Memory B cell (primary cell): ENCODE results near the gene DCP1B.

Source experiments
- ATAC-seq: fragments of 150-1000 bp; cut with Tn5 transposase; 2 replicates; pipeline ENCODE4 v1.10.0; 2021; ENCODE audit warnings: low read depth, mild to moderate bottlenecking, moderate library complexity
- DNase-seq, 2 donors: peaks; one replicate each; pipeline ENCODE4 v3.0.0; 2022; ENCODE audit warnings: low spot score in 2 of 2
- H3K27ac Mint-ChIP-seq: one replicate; pipeline ENCODE4 v1.8.0; 2022; ENCODE audit warnings: mild to moderate bottlenecking, moderate library complexity, mixed read lengths
- H3K27me3 Mint-ChIP-seq: one replicate; pipeline ENCODE4 v1.8.0; 2022; ENCODE audit warnings: mixed read lengths
- H3K36me3 Mint-ChIP-seq: one replicate; pipeline ENCODE4 v1.8.0; 2022; ENCODE audit warnings: mild to moderate bottlenecking, mixed read lengths
- H3K4me1 Mint-ChIP-seq: one replicate; pipeline ENCODE4 v1.8.0; 2022; ENCODE audit warnings: mixed read lengths
- H3K4me3 Mint-ChIP-seq: one replicate; pipeline ENCODE4 v1.8.0; 2022; ENCODE audit warnings: mild to moderate bottlenecking, moderate library complexity, mixed read lengths
- H3K9me3 Mint-ChIP-seq: one replicate; pipeline ENCODE4 v1.8.0; 2022; ENCODE audit warnings: mixed read lengths

DCP1B gene

GRCh38 chr12:1919284-1919683, 85.0 kb downstream of the DCP1B start:
- peaks cover 8% of the 10 kb centered on the region for H3K36me3 Mint-ChIP-seq
- no peaks in the 10 kb centered on the region for H3K9me3 Mint-ChIP-seq
- peaks cover 44% of the 10 kb centered on the region for H3K4me1 Mint-ChIP-seq
- peak overlapping the region; percentile 82 for H3K27ac Mint-ChIP-seq
- ATAC-seq (no peak), DNase-seq (no peak)
- H3K27me3 Mint-ChIP-seq: peaks cover 10% of the 10 kb centered on the region
- peak overlapping the region; percentile 99 for H3K4me3 Mint-ChIP-seq

DNA sequence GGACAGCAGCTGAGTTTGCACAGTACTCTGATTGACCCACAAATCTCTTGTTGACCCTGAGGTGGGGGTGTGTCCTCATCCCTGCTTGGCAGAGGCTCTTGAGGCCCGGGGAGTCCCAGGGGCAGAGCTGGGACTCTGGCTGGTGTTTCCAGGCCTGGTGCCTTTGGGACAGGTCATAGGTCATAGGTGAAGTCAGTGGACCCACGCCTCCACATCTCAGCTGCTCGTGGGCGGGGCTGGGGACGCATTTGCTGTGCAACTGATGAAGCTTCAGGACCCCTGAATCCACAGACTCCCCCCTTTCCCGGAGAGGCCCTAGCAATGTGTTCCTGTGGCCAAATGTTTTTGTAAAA, 85.4 kb downstream of the DCP1B start:
- Mint-ChIP-seq H3K27ac (peak overlapping the region; percentile 82), H3K9me3 (no peaks in the 10 kb centered on the region), H3K4me1 (peaks cover 42% of the 10 kb centered on the region), H3K36me3 (peaks cover 8% of the 10 kb centered on the region), H3K27me3 (peaks cover 12% of the 10 kb centered on the region), H3K4me3 (peak overlapping the region; percentile 99)
- no peak for DNase-seq
- no peak for ATAC-seq

- no peak for ATAC-seq
- peak within 1 kb of the TSS; percentile 99 for H3K4me3 Mint-ChIP-seq
- H3K9me3 Mint-ChIP-seq: no peaks in the 10 kb centered on the region
- peak within 1 kb of the TSS; percentile 96 for H3K27ac Mint-ChIP-seq
- peaks cover 12% of the 10 kb centered on the region for H3K27me3 Mint-ChIP-seq
- H3K36me3 Mint-ChIP-seq: peaks cover 8% of the 10 kb centered on the region
- peaks cover 38% of the 10 kb centered on the region for H3K4me1 Mint-ChIP-seq
- peak in 1 of 2 donors; percentile 12 for DNase-seq
Measured at GRCh38 chr12:1918081-1918883, 86.0 kb downstream of the DCP1B start, which contains the start of gene CACNA2D4. CACNA2D4 (minus strand) TSS chr12:1918652; CDS start chr12:1918473, 179 bp downstream.

- DNase-seq: peak; percentile 25 to 30
- peaks cover 8% of the 10 kb centered on the region for H3K36me3 Mint-ChIP-seq
- peak; percentile 87 for ATAC-seq
- peaks cover 34% of the 10 kb centered on the region for H3K4me1 Mint-ChIP-seq
- H3K9me3 Mint-ChIP-seq: no peaks in the 10 kb centered on the region
- H3K4me3 Mint-ChIP-seq: peak overlapping the region; percentile 99
- H3K27me3 Mint-ChIP-seq: peaks cover 12% of the 10 kb centered on the region
- peak overlapping the region; percentile 96 for H3K27ac Mint-ChIP-seq
Measured at GRCh38 chr12:1917172-1918070, 86.8 kb downstream of the DCP1B start.

DNA sequence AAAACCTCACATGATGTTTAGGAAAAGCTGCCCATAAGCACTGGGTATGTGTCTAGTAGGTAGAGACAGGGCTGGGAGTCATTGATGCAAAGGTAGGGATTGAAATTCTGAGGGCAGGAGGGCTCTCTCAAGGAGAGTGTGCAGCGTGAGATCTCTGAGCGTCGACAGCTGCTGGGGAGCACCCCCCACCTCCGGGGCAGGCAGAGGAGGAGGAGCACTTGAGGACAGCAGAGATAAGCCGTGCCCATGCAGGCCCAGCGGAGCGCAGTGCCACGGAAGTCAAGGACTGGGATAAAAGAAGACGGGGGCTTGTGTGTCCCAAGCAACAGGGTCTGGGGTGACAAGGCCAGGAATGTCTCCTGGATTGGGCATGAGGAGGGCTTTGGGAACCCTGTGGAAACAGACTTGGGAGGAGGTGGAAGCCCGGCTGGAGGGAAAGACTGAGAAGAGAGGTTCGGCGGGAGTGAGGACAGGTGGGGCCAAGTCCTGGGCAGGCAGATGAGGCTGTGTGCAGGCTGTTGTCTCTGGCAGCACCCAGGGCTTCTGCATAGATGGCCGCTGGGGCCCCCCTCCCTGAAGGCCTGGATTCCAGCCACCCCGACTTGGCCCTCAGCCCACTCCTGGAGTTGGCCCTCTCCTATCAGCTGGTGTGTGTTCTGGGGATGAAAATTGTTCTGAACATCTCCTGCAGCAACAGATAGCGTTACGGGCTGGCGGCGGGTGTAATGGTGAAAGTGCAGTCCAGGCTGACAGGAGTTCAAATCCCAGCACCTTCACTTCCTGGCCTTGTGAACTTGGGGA, 87.7 kb downstream of the DCP1B start:
- H3K4me3 Mint-ChIP-seq: peak overlapping the region; percentile 43
- peaks cover 8% of the 10 kb centered on the region for H3K36me3 Mint-ChIP-seq
- peak overlapping the region; percentile 21 for H3K27ac Mint-ChIP-seq

GRCh38 chr12:1915082-1915968, 88.9 kb downstream of the DCP1B start:
- Mint-ChIP-seq H3K36me3 (peaks cover 8% of the 10 kb centered on the region), H3K27ac (peak overlapping the region; percentile 21), H3K4me3 (peak overlapping the region; percentile 43), H3K27me3 (peaks cover 14% of the 10 kb centered on the region), H3K9me3 (peaks cover 2% of the 10 kb centered on the region), H3K4me1 (peaks cover 25% of the 10 kb centered on the region)
- DNase-seq: no peak
- no peak for ATAC-seq

More for the DNA sequence above, 87.7 kb downstream of the DCP1B start:
- Mint-ChIP-seq H3K4me1 (peaks cover 34% of the 10 kb centered on the region), H3K27me3 (peaks cover 12% of the 10 kb centered on the region), H3K9me3 (no peaks in the 10 kb centered on the region)
- DNase-seq: peak in 1 of 2 donors; percentile 8
- no peak for ATAC-seq

DNA sequence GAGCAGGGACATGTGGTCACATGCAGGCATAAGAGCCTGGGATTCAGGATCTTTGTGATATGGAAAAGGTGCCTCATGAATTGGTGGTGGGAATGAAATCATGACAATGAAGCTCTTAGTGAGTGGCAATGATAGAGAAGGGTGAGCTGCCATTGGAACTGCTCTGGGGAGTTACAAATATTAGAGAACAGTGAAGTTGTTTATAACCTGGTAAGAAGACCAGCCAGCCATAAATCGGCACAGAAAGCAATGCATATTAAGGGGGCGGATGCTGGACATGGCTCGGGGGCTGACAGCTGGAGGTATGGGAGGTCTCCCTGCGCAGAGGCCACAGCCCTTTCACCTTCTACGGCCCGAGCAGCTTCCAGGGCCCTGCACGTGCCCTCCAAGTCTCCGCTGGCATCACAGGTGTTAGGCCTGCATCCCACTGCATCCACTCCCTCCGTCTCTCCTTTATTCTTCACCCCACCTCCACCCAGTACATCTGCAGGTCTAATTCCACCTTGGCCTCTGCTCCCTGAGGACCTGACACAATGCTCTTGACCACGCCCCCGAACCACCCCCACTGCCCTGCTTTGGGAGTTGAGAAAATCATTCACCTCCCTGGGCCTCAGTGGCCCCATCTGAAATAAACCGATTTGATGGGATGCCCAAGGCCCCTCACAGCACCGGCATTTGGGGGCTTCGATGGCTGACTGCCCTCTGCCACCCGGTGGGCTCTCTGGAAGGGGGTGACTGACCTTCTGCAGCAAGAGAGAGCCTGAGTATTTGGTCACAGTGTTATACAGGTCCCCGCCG, 89.9 kb downstream of the DCP1B start:
- Mint-ChIP-seq H3K27me3 (peaks cover 18% of the 10 kb centered on the region), H3K4me1 (peaks cover 23% of the 10 kb centered on the region), H3K9me3 (peaks cover 3% of the 10 kb centered on the region), H3K27ac (no peak overlapping the region), H3K4me3 (no peak overlapping the region), H3K36me3 (peaks cover 12% of the 10 kb centered on the region)
- no peak for DNase-seq
- no peak for ATAC-seq

DNA sequence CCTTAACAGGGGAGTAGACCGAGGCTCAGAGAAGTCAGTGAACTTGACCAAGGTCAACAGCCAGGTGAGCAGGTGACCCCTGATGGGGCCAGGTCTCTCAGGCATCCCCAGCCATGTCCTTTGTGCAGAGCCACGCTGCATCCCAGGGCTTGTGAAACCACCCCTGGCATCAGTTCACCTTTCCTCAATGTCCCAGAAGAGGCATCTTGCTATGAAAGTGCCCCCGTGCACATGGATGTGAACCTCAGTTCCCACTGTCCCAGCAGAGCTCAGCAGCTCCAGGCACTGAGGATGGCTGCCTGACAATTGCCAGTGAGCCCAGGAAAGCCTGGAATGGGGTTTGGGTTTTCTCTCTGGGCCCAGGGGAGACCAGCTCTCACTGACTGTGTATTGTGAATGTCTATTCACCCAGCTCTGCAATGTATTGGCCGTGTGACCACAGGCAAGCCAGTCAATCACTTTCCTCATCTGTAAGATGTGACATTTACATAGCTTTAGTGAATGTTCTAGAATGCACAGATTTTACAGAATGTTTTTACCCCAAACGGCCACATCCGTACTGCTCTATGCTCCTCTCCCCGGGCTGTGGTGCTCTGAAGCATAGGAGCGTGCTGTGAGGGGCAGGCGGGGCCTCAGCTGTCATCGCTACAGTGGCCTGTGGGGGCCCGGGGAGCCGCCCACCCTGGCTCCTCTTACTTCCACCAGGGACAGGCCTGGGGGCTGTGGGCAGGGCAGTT, 90.7 kb downstream of the DCP1B start:
- DNase-seq (no peak), ATAC-seq (no peak)
- Mint-ChIP-seq H3K4me3 (no peak overlapping the region), H3K27ac (no peak overlapping the region), H3K9me3 (peaks cover 3% of the 10 kb centered on the region), H3K4me1 (peaks cover 23% of the 10 kb centered on the region), H3K36me3 (peaks cover 12% of the 10 kb centered on the region), H3K27me3 (peaks cover 21% of the 10 kb centered on the region)

- H3K4me1 Mint-ChIP-seq: peaks cover 20% of the 10 kb centered on the region
- DNase-seq (no peak), ATAC-seq (no peak)
- H3K9me3 Mint-ChIP-seq: peaks cover 4% of the 10 kb centered on the region
- H3K27ac Mint-ChIP-seq: no peak overlapping the region
- H3K4me3 Mint-ChIP-seq: no peak overlapping the region
- H3K27me3 Mint-ChIP-seq: peaks cover 22% of the 10 kb centered on the region
- peaks cover 11% of the 10 kb centered on the region for H3K36me3 Mint-ChIP-seq
Measured at GRCh38 chr12:1912580-1913376, 91.5 kb downstream of the DCP1B start.

- Mint-ChIP-seq H3K9me3 (peaks cover 5% of the 10 kb centered on the region), H3K4me3 (no peak overlapping the region), H3K27me3 (peaks cover 23% of the 10 kb centered on the region), H3K27ac (no peak overlapping the region), H3K36me3 (peaks cover 10% of the 10 kb centered on the region), H3K4me1 (peaks cover 17% of the 10 kb centered on the region)
- DNase-seq: no peak
- ATAC-seq: no peak
Measured at GRCh38 chr12:1911598-1912575, 92.4 kb downstream of the DCP1B start.
